ENCODE data around the gene TTC7B.

TTC7B gene

DNA sequence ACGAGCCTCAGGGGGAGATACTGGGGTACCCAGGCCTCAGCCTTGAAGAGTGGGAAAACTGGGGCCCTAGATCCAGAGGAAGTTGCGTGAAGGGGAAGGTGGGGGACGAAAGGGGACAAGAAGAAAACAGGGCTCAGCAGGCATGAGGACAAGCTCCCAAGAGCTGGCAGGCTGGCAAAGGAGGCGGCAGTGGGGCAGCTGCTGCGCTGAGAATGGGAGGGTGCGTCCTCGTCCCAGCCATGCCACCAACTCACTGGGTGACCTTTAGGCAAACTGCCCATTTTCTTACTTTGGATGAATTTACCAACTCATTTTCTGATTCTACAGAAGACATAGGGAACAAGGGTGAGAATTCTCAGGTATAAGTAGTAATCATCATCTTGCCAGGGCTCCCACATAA, 133.6 kb downstream of the TTC7B start:
- Histone ChIP-seq H3K4me3 (ENCODE audit: low read depth, low read length) (no peak overlapping the region), H3K9ac (ENCODE audit: low read depth, low read length) (no peak overlapping the region), H3K27me3 (ENCODE audit: control insufficient read depth, insufficient read depth, low read length) (no peaks in the 10 kb centered on the region), H3K9me3 (ENCODE audit: control insufficient read depth, insufficient read depth, low read length) (no peaks in the 10 kb centered on the region), H3K27ac (ENCODE audit: low read depth, low read length) (no peak overlapping the region), H3K36me3 (ENCODE audit: control insufficient read depth, insufficient read depth, low read length) (no peaks in the 10 kb centered on the region), H3K4me1 (ENCODE audit: control insufficient read depth, insufficient read depth, low read length) (peaks cover 11% of the 10 kb centered on the region)

GRCh38 chr14:90681929-90682328, 134.3 kb downstream of the TTC7B start:
- H3K9ac ChIP-seq (ENCODE audit: low read depth, low read length), result no peak overlapping the region
- H3K9me3 ChIP-seq (ENCODE audit: control insufficient read depth, insufficient read depth, low read length), result no peaks in the 10 kb centered on the region
- no peaks in the 10 kb centered on the region for H3K27me3 ChIP-seq (ENCODE audit: control insufficient read depth, insufficient read depth, low read length)
- H3K27ac ChIP-seq (ENCODE audit: low read depth, low read length), result no peak overlapping the region
- H3K4me3 ChIP-seq (ENCODE audit: low read depth, low read length), result no peak overlapping the region
- peaks cover 15% of the 10 kb centered on the region for H3K4me1 ChIP-seq (ENCODE audit: control insufficient read depth, insufficient read depth, low read length)
- no peaks in the 10 kb centered on the region for H3K36me3 ChIP-seq (ENCODE audit: control insufficient read depth, insufficient read depth, low read length)

DNA sequence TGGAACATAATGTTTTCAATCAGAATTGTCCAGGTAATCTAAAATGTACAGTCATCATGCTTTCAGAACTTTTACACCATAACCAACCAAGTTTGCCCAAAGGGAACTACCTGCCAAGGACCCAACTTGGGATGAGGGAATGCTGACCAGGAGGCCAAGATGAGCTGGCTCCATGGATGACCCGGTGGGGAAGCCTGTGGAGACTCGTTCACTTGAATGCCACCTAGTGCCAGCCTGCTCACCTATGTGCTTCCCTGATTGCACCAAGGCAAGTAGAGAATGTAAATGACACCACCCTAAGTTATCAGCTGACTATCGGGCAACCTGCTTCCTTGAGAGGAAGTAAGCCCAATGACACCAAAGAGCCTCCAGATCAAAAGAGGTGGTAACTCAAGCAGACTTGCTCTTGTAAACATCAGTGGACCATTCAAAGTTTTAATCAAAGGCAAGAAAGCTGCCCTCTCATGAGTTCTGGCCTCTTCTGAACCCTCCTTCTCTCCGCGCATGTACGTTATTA, 137.3 kb downstream of the TTC7B start:
- H3K27ac ChIP-seq (ENCODE audit: low read depth, low read length), result no peak overlapping the region

DNA sequence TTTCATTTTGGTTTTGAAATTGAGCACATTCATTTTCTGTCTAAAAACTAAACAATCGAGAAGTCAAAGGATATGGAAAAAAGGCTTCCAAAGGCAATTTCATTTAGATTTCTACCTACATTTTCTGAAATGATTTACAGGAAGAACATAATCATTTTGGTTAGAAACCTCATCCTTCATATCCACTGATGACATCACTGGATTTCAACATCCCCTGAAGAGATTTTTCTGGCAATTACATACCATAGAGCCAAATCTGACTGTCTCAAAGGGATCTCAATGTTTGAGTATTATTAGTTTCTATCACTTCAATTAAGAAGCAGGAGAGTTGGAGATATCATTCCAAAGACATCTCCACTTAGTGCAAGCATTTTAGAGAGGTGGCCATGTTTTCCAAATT, 137.8 kb downstream of the TTC7B start:
- Histone ChIP-seq H3K36me3 (ENCODE audit: control insufficient read depth, insufficient read depth, low read length) (no peaks in the 10 kb centered on the region), H3K9me3 (ENCODE audit: control insufficient read depth, insufficient read depth, low read length) (no peaks in the 10 kb centered on the region), H3K27me3 (ENCODE audit: control insufficient read depth, insufficient read depth, low read length) (no peaks in the 10 kb centered on the region), H3K27ac (ENCODE audit: low read depth, low read length) (no peak overlapping the region), H3K9ac (ENCODE audit: low read depth, low read length) (no peak overlapping the region), H3K4me1 (ENCODE audit: control insufficient read depth, insufficient read depth, low read length) (peaks cover 9% of the 10 kb centered on the region; the same call in 1 of the 2 replicates), H3K4me3 (ENCODE audit: low read depth, low read length) (no peak overlapping the region)

More for the DNA sequence above, 137.3 kb downstream of the TTC7B start:
- no peaks in the 10 kb centered on the region for H3K36me3 ChIP-seq (ENCODE audit: control insufficient read depth, insufficient read depth, low read length)
- H3K4me1 ChIP-seq (ENCODE audit: control insufficient read depth, insufficient read depth, low read length), result peaks cover 9% of the 10 kb centered on the region; the same call in 1 of the 2 replicates
- no peak overlapping the region for H3K9ac ChIP-seq (ENCODE audit: low read depth, low read length)
- no peaks in the 10 kb centered on the region for H3K9me3 ChIP-seq (ENCODE audit: control insufficient read depth, insufficient read depth, low read length)
- H3K4me3 ChIP-seq (ENCODE audit: low read depth, low read length), result no peak overlapping the region
- H3K27me3 ChIP-seq (ENCODE audit: control insufficient read depth, insufficient read depth, low read length), result no peaks in the 10 kb centered on the region

DNA sequence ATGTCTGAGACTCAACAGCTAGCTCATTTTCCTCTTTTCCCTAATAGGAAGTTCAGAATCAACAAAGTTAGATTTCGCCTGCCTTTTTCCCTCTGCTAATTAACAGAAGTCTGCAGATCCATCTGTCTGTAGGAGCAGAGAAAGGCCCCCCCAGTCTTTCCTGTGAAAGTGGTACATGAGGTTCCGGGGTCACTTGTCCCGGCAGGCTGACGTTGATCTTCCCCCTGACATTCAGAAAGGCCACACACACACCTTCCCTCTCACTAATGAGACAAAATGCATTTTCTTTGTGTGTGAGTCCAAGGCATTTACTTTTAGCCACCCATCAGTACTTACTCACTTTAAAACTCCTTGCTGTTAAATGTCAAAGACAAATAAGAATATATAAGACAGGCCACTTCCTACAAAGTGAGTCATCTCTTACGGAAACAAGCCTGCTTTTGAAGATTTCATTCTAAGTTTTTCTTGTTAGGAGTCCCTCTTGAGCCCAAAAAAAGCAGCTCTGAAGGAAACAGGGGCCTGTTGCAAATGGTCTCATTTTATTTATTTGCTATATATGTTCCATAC, 138.7 kb downstream of the TTC7B start:
- Histone ChIP-seq H3K36me3 (ENCODE audit: control insufficient read depth, insufficient read depth, low read length) (no peaks in the 10 kb centered on the region), H3K4me1 (ENCODE audit: control insufficient read depth, insufficient read depth, low read length) (peaks cover 9% of the 10 kb centered on the region; the same call in 1 of the 2 replicates), H3K27me3 (ENCODE audit: control insufficient read depth, insufficient read depth, low read length) (no peaks in the 10 kb centered on the region), H3K9me3 (ENCODE audit: control insufficient read depth, insufficient read depth, low read length) (no peaks in the 10 kb centered on the region), H3K9ac (ENCODE audit: low read depth, low read length) (no peak overlapping the region), H3K27ac (ENCODE audit: low read depth, low read length) (peak overlapping the region; percentile 31), H3K4me3 (ENCODE audit: low read depth, low read length) (no peak overlapping the region)

- no peaks in the 10 kb centered on the region for H3K27me3 ChIP-seq (ENCODE audit: control insufficient read depth, insufficient read depth, low read length)
- H3K27ac ChIP-seq (ENCODE audit: low read depth, low read length), result no peak overlapping the region
- H3K9me3 ChIP-seq (ENCODE audit: control insufficient read depth, insufficient read depth, low read length), result no peaks in the 10 kb centered on the region
- H3K4me3 ChIP-seq (ENCODE audit: low read depth, low read length), result no peak overlapping the region
- peaks cover 6% of the 10 kb centered on the region; the same call in 1 of the 2 replicates for H3K4me1 ChIP-seq (ENCODE audit: control insufficient read depth, insufficient read depth, low read length)
- no peak overlapping the region for H3K9ac ChIP-seq (ENCODE audit: low read depth, low read length)
- no peaks in the 10 kb centered on the region for H3K36me3 ChIP-seq (ENCODE audit: control insufficient read depth, insufficient read depth, low read length)
Observed at GRCh38 chr14:90676912-90677311, 139.3 kb downstream of the TTC7B start.

DNA sequence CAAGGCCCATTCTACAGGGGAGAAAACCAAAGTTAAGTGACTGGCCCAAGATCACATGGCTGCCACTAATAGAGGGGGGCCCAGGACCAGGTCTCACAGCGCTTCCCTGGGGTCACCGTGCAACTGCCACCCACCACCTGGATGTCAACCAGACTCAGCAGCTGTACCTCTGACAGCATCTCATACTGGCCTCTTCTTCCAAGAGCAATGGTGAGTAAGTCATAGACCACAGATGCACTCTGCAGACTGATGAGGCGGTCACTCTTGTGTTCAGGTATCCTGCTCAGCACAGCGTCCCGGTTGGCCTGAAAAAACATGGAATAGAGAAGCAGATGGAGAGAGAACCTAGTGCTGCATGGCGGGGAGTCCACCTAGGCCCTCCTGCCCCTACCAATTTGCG, 139.9 kb downstream of the TTC7B start:
- Histone ChIP-seq H3K9ac (ENCODE audit: low read depth, low read length) (no peak overlapping the region), H3K9me3 (ENCODE audit: control insufficient read depth, insufficient read depth, low read length) (no peaks in the 10 kb centered on the region), H3K27ac (ENCODE audit: low read depth, low read length) (no peak overlapping the region), H3K27me3 (ENCODE audit: control insufficient read depth, insufficient read depth, low read length) (no peaks in the 10 kb centered on the region), H3K4me3 (ENCODE audit: low read depth, low read length) (no peak overlapping the region), H3K4me1 (ENCODE audit: control insufficient read depth, insufficient read depth, low read length) (peaks cover 5% of the 10 kb centered on the region; the same call in 1 of the 2 replicates), H3K36me3 (ENCODE audit: control insufficient read depth, insufficient read depth, low read length) (no peaks in the 10 kb centered on the region)

DNA sequence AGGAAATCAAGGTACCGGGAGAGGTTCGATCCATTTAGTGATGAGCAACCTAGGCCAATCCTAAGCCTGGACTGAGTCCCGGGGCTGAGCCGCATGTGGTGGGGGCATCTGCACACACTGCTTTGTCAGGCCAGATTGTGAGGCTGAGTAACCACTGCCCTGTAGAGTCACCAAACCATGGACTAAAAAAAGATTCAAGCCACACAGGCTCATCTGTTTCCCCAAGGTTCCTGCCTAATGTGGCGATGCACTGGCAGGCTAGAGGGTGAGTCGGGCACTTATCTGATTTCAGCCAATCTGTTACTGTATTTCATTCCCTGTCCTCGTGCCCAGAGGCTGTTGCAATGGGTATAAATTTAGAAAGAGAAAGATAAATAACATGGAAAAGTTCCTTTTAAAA, 140.8 kb downstream of the TTC7B start:
- H3K9me3 ChIP-seq (ENCODE audit: control insufficient read depth, insufficient read depth, low read length), result no peaks in the 10 kb centered on the region
- H3K4me1 ChIP-seq (ENCODE audit: control insufficient read depth, insufficient read depth, low read length), result peaks cover 5% of the 10 kb centered on the region; the same call in 1 of the 2 replicates
- no peak overlapping the region for H3K4me3 ChIP-seq (ENCODE audit: low read depth, low read length)
- H3K27ac ChIP-seq (ENCODE audit: low read depth, low read length), result no peak overlapping the region
- H3K9ac ChIP-seq (ENCODE audit: low read depth, low read length), result no peak overlapping the region
- H3K27me3 ChIP-seq (ENCODE audit: control insufficient read depth, insufficient read depth, low read length), result no peaks in the 10 kb centered on the region
- H3K36me3 ChIP-seq (ENCODE audit: control insufficient read depth, insufficient read depth, low read length), result no peaks in the 10 kb centered on the region

DNA sequence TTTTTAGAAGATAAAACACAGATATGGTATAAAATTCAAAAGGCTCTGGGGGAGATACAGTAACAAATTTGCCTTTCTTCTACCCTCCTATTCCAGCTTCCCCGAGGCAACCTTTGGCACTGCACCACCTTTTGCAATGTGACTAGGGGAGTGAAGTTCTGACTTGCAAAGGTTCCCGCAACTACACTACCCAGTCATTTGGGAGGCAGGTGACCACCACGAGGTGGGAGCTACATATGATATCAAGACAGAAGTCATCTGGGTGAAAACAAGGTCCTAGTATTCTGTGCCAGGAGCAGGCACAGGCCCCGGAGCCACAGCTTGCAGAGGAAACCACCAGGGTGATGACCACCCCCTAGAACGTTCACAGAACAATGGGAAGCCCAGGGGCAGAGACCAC, 141.5 kb downstream of the TTC7B start:
- Histone ChIP-seq H3K4me3 (ENCODE audit: low read depth, low read length) (no peak overlapping the region), H3K27me3 (ENCODE audit: control insufficient read depth, insufficient read depth, low read length) (no peaks in the 10 kb centered on the region), H3K27ac (ENCODE audit: low read depth, low read length) (no peak overlapping the region), H3K4me1 (ENCODE audit: control insufficient read depth, insufficient read depth, low read length) (peaks cover 5% of the 10 kb centered on the region; the same call in 1 of the 2 replicates), H3K9ac (ENCODE audit: low read depth, low read length) (no peak overlapping the region), H3K9me3 (ENCODE audit: control insufficient read depth, insufficient read depth, low read length) (no peaks in the 10 kb centered on the region), H3K36me3 (ENCODE audit: control insufficient read depth, insufficient read depth, low read length) (no peaks in the 10 kb centered on the region)

- Histone ChIP-seq H3K36me3 (ENCODE audit: control insufficient read depth, insufficient read depth, low read length) (no peaks in the 10 kb centered on the region), H3K9me3 (ENCODE audit: control insufficient read depth, insufficient read depth, low read length) (no peaks in the 10 kb centered on the region), H3K4me1 (ENCODE audit: control insufficient read depth, insufficient read depth, low read length) (peaks cover 5% of the 10 kb centered on the region; the same call in 1 of the 2 replicates), H3K27me3 (ENCODE audit: control insufficient read depth, insufficient read depth, low read length) (no peaks in the 10 kb centered on the region), H3K9ac (ENCODE audit: low read depth, low read length) (no peak overlapping the region), H3K4me3 (ENCODE audit: low read depth, low read length) (no peak overlapping the region), H3K27ac (ENCODE audit: low read depth, low read length) (no peak overlapping the region)
Observed at GRCh38 chr14:90674043-90674670, 142.1 kb downstream of the TTC7B start.

- Histone ChIP-seq H3K9me3 (ENCODE audit: control insufficient read depth, insufficient read depth, low read length) (no peaks in the 10 kb centered on the region), H3K4me3 (ENCODE audit: low read depth, low read length) (no peak overlapping the region), H3K9ac (ENCODE audit: low read depth, low read length) (no peak overlapping the region), H3K4me1 (ENCODE audit: control insufficient read depth, insufficient read depth, low read length) (no peaks in the 10 kb centered on the region), H3K36me3 (ENCODE audit: control insufficient read depth, insufficient read depth, low read length) (no peaks in the 10 kb centered on the region), H3K27me3 (ENCODE audit: control insufficient read depth, insufficient read depth, low read length) (no peaks in the 10 kb centered on the region), H3K27ac (ENCODE audit: low read depth, low read length) (no peak overlapping the region)
Observed at GRCh38 chr14:90671382-90672234, 144.6 kb downstream of the TTC7B start.

All from HUES48 (cell line).